ENCODE data around the gene N4BP3. TPM values are rescaled to one million over a fixed set of nuclear protein-coding genes. Genes with fewer than 3 reads are reported as not detected.

N4BP3 gene
- total and polyA plus RNA-seq, 2 of the 13 experiments (the other 11 are each of a cell fraction or from before 2014, with no cell fraction given): 0.13 TPM; not detected in 1

GRCh38 chr5:178110511-178110910 lies 2.8 kb upstream of the N4BP3 start:
- CTCF ChIA-PET (ENCODE audit: low intra/inter-chr PET ratio, low total read pairs): no interaction called here
- no peak overlapping the region for H3K4me3 ChIP-seq (replicated peaks in 1 of 3; ENCODE audit: insufficient read depth in 1 of 3, low read depth in 2 of 3, low read length in 3 of 3)
- POLR2A ChIA-PET: no interaction called here
- H3K36me3 ChIP-seq (replicated peaks in 1 of 2; ENCODE audit: control insufficient read depth in 1 of 2, insufficient read depth in 2 of 2, low read length in 2 of 2): no peaks in the 10 kb centered on the region
- no peak for TF ChIP-seq ZNF496 (CRISPR knock-in tag; IDR thresholded peaks at IDR 0.05; ENCODE audit: insufficient replicate concordance)
- TF ChIP-seq ZNF639 (CRISPR knock-in tag; conservative IDR thresholded peaks at IDR 0.05): no peak
- TF ChIP-seq KDM2A (CRISPR knock-in tag; IDR thresholded peaks at IDR 0.05; ENCODE audit: borderline replicate concordance, low read depth): no peak
- no peak for TF ChIP-seq ZNF136 (CRISPR knock-in tag; IDR thresholded peaks at IDR 0.05; ENCODE audit: low read depth)
- no peak for TF ChIP-seq PBX3 (CRISPR knock-in tag; IDR thresholded peaks at IDR 0.05; ENCODE audit: borderline replicate concordance)
- no peak for TF ChIP-seq ZSCAN29 (CRISPR knock-in tag; conservative IDR thresholded peaks at IDR 0.05)
- no peak for TF ChIP-seq MXD1 (CRISPR knock-in tag; IDR thresholded peaks at IDR 0.05)
- TF ChIP-seq FOXM1 (CRISPR knock-in tag; IDR thresholded peaks at IDR 0.05): no peak
- no peak for TF ChIP-seq GLMP (CRISPR knock-in tag; IDR thresholded peaks at IDR 0.05; ENCODE audit: borderline replicate concordance)
- TF ChIP-seq, protein P1, sequence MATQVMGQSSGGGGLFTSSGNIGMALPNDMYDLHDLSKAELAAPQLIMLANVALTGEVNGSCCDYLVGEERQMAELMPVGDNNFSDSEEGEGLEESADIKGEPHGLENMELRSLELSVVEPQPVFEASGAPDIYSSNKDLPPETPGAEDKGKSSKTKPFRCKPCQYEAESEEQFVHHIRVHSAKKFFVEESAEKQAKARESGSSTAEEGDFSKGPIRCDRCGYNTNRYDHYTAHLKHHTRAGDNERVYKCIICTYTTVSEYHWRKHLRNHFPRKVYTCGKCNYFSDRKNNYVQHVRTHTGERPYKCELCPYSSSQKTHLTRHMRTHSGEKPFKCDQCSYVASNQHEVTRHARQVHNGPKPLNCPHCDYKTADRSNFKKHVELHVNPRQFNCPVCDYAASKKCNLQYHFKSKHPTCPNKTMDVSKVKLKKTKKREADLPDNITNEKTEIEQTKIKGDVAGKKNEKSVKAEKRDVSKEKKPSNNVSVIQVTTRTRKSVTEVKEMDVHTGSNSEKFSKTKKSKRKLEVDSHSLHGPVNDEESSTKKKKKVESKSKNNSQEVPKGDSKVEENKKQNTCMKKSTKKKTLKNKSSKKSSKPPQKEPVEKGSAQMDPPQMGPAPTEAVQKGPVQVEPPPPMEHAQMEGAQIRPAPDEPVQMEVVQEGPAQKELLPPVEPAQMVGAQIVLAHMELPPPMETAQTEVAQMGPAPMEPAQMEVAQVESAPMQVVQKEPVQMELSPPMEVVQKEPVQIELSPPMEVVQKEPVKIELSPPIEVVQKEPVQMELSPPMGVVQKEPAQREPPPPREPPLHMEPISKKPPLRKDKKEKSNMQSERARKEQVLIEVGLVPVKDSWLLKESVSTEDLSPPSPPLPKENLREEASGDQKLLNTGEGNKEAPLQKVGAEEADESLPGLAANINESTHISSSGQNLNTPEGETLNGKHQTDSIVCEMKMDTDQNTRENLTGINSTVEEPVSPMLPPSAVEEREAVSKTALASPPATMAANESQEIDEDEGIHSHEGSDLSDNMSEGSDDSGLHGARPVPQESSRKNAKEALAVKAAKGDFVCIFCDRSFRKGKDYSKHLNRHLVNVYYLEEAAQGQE (IDR thresholded peaks at IDR 0.05; ENCODE audit: borderline replicate concordance in 1 of 2, low read depth in 1 of 2, low read length in 2 of 2): no peak
- TF ChIP-seq, protein P2, sequence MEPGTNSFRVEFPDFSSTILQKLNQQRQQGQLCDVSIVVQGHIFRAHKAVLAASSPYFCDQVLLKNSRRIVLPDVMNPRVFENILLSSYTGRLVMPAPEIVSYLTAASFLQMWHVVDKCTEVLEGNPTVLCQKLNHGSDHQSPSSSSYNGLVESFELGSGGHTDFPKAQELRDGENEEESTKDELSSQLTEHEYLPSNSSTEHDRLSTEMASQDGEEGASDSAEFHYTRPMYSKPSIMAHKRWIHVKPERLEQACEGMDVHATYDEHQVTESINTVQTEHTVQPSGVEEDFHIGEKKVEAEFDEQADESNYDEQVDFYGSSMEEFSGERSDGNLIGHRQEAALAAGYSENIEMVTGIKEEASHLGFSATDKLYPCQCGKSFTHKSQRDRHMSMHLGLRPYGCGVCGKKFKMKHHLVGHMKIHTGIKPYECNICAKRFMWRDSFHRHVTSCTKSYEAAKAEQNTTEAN (CRISPR knock-in tag; conservative IDR thresholded peaks at IDR 0.05): no peak
- DNase-seq (ENCODE audit: low spot score) (no peak), ATAC-seq (no peak), FAIRE-seq (no peak)
- no peaks in the 10 kb centered on the region for H4K20me1 ChIP-seq (ENCODE audit: insufficient read depth, low read length)
- BruUV-seq (replicated peaks): no TSS peak
- peaks cover 10 to 49% of the 10 kb centered on the region in 2 experiments for H3K27me3 ChIP-seq (ENCODE audit: control insufficient read depth in 1 of 2, insufficient read depth in 2 of 2, low read length in 2 of 2)
- H3K9me3 ChIP-seq (ENCODE audit: low read length): no peaks in the 10 kb centered on the region
- no peak overlapping the region for H2AFZ ChIP-seq (ENCODE audit: low read length)
- WGBS (ENCODE audit: low lambda C conversion rate): 2% methylated on average over 9 of the region's 9 CpGs
- in situ Hi-C loops (cut with HindIII; ENCODE audit: extremely low pct_ligation_motif_present, low pct_unique_long_range_greater_than_20kb): no loop called here
- H3K79me2 ChIP-seq (ENCODE audit: insufficient read depth, low read length): no peaks in the 10 kb centered on the region
- intact Hi-C loops (cut with micrococcal nuclease; ENCODE audit: unreplicated experiment): no loop called here
- no peak overlapping the region for H3K4me2 ChIP-seq (ENCODE audit: low read depth, low read length)
- H3K9ac ChIP-seq (ENCODE audit: insufficient read depth, low read depth, low read length): no peak overlapping the region
- H3K27ac ChIP-seq (ENCODE audit: extremely low read length, insufficient read depth, low read length): no peak overlapping the region
- peaks cover 3% of the 10 kb centered on the region for H3K4me1 ChIP-seq (ENCODE audit: insufficient read depth, low read length)
